ENCODE results near the gene AKAP13.

- TF ChIP-seq CTCF (IDR thresholded peaks at IDR 0.05) (no peak), POLR2A (IDR thresholded peaks at IDR 0.05) (no peak)
These were observed 102.5 kb downstream of the AKAP13 start for GRCh38 chr15:85482894-85483293.

Data from testis (tissue), 2 donors.